AG10803 (cell line): ENCODE results near the gene LRP3.

Experiments used
- DNase-seq: peaks from one replicate; pipeline ENCODE4 v3.0.0; 2010; ENCODE audit warnings: low read depth
- H3K4me3 ChIP-seq: 2 replicates; pipeline ENCODE4 v1.5.1; 2011; ENCODE audit warnings: mild to moderate bottlenecking, low read length, control low read depth
- CTCF ChIP-seq: conservative IDR thresholded peaks from 2 replicates; pipeline ENCODE4 v1.5.1; 2011; ENCODE audit warnings: mild to moderate bottlenecking, low read length, control low read depth, inconsistent platforms

Gene LRP3

GRCh38 chr19:33251076-33251475, 56.9 kb downstream of the LRP3 start:
- no peak for DNase-seq
- no peak for TF ChIP-seq CTCF
- H3K4me3 ChIP-seq, result no peak overlapping the region

GRCh38 chr19:33251526-33252090, 57.5 kb downstream of the LRP3 start:
- H3K4me3 ChIP-seq, result no peak overlapping the region
- TF ChIP-seq CTCF, result no peak
- DNase-seq, result no peak

GRCh38 chr19:33252418-33252962, 58.4 kb downstream of the LRP3 start:
- no peak overlapping the region for H3K4me3 ChIP-seq
- TF ChIP-seq CTCF, result no peak
- DNase-seq, result no peak

- DNase-seq, result no peak
- no peak overlapping the region for H3K4me3 ChIP-seq
- no peak for TF ChIP-seq CTCF
These were observed 58.8 kb downstream of the LRP3 start for GRCh38 chr19:33252971-33253370.

GRCh38 chr19:33254245-33254824, 60.2 kb downstream of the LRP3 start:
- TF ChIP-seq CTCF, result no peak
- DNase-seq, result no peak
- no peak overlapping the region for H3K4me3 ChIP-seq

- DNase-seq, result no peak
- TF ChIP-seq CTCF, result no peak
- no peak overlapping the region for H3K4me3 ChIP-seq
These were observed 61.7 kb downstream of the LRP3 start for GRCh38 chr19:33255781-33256180.

GRCh38 chr19:33256261-33256660, 62.1 kb downstream of the LRP3 start:
- no peak for TF ChIP-seq CTCF
- DNase-seq, result no peak
- no peak overlapping the region for H3K4me3 ChIP-seq
